ENCODE data around the gene BHLHA15.

Gene BHLHA15

DNA sequence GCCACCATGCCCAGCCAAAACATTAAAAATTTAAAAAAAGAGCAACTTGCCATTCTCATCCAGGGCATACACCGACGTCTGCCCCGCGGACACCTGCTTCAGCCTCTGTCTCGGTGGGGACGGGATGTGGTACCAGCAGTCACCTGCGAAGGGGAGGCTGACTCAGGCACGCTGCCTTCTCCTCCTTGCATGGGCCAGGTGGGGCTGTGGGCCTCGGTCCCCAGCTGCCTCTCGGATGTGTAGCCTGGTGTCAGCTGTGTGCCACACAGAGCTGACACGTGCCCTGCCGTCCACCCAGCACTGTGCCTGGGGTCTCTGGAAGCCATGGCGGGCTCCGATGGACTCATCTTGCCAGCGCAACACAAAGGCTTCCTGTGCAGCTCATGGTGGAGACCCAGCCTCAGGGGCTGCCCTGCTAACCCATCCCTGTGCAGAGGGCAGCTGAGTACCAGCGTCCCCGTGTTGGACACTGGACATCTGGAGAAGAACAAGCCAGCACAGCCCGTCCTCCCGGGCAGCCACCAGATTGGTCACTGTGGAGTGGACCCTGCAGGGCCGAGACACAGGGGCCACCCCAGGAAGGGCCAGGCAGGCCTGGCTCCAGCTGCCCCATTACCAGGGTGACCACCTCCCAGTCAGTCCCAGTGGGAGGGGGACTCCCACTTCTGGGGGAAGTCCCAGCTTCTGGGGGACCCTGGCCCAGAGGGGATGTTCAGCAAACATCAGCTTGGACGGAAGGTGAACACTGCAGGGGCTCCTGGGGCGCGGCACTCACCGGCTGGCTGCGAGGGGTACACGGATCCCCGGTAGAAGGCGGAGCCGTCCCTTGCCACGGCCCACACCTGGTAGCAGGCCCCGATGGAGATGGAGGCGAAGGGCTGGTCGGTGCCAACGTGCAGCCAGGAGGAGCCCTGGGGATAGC is 10.6 kb downstream of the BHLHA15 start:
- no peak for DNase-seq (ENCODE audit: low read depth)
- no peak overlapping the region for H3K4me3 ChIP-seq (ENCODE audit: control insufficient read depth, low read depth, low read length)
- TF ChIP-seq, protein P1, sequence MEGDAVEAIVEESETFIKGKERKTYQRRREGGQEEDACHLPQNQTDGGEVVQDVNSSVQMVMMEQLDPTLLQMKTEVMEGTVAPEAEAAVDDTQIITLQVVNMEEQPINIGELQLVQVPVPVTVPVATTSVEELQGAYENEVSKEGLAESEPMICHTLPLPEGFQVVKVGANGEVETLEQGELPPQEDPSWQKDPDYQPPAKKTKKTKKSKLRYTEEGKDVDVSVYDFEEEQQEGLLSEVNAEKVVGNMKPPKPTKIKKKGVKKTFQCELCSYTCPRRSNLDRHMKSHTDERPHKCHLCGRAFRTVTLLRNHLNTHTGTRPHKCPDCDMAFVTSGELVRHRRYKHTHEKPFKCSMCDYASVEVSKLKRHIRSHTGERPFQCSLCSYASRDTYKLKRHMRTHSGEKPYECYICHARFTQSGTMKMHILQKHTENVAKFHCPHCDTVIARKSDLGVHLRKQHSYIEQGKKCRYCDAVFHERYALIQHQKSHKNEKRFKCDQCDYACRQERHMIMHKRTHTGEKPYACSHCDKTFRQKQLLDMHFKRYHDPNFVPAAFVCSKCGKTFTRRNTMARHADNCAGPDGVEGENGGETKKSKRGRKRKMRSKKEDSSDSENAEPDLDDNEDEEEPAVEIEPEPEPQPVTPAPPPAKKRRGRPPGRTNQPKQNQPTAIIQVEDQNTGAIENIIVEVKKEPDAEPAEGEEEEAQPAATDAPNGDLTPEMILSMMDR (conservative IDR thresholded peaks at IDR 0.05; ENCODE audit: control insufficient read depth, insufficient read depth, low read depth, low read length): no peak

DNA sequence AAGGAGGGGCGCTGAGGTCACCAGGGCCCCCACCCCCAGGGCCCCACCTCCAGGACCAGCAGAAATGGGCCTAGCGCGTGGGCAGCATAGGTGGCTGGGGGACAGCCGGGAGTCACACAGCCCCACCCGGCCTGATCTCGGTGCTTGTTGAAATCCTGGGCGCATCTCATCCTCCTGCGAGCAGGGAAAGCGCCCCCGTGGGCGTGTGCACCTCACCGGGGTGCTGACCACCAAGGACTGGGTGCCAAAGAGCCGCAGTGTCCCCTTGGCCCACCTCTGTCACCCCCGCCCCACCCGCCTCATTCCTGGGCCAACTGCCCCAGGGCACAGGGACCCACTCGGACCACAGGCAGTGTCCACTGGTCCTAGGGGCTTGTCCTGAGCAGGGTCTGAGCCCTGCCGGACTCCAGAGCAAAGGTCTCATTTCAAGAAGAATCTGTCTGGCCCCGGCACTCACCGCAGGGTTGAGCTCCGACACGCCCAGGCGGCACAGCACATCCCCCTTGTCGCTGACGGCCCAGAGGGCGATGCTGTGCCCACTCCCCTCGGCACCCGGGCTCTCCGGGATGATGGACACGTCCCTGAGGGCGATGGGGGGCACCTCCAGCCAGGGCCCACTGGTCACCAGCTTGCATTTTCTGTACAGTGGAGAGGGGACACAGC is 11.4 kb downstream of the BHLHA15 start:
- TF ChIP-seq, protein P1 (conservative IDR thresholded peaks at IDR 0.05; ENCODE audit: control insufficient read depth, insufficient read depth, low read depth, low read length): no peak
- DNase-seq (ENCODE audit: low read depth): no peak
- H3K4me3 ChIP-seq (ENCODE audit: control insufficient read depth, low read depth, low read length): no peak overlapping the region

DNA sequence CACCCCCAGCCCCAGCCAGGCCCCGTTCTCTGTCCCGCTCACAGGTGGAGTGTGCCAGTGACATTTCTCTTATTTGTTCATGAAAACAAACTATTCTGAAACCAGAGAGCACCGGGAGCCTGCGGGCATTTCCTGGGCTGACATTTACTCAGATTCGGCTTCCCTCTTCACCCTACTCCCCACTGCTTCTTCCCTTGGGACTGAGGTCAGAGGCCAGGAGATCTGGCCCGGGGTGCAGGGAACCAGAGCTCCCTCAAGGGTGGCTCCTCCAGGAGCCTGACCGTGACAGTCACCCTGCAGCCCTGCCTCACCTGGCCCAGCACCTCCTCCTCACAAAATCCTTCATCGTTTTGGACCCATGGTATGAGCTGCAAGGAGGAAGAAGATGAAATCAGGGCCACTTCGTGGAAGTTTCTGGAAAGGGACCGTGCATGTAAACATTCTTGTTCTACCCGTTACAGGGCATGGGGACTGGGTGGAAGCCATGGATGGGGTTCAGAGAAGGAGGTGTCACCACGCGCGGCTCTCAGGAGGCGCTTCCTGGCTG is 12.2 kb downstream of the BHLHA15 start:
- H3K4me3 ChIP-seq (ENCODE audit: control insufficient read depth, low read depth, low read length): no peak overlapping the region
- TF ChIP-seq, protein P1 (conservative IDR thresholded peaks at IDR 0.05; ENCODE audit: control insufficient read depth, insufficient read depth, low read depth, low read length): no peak
- no peak for DNase-seq (ENCODE audit: low read depth)

DNA sequence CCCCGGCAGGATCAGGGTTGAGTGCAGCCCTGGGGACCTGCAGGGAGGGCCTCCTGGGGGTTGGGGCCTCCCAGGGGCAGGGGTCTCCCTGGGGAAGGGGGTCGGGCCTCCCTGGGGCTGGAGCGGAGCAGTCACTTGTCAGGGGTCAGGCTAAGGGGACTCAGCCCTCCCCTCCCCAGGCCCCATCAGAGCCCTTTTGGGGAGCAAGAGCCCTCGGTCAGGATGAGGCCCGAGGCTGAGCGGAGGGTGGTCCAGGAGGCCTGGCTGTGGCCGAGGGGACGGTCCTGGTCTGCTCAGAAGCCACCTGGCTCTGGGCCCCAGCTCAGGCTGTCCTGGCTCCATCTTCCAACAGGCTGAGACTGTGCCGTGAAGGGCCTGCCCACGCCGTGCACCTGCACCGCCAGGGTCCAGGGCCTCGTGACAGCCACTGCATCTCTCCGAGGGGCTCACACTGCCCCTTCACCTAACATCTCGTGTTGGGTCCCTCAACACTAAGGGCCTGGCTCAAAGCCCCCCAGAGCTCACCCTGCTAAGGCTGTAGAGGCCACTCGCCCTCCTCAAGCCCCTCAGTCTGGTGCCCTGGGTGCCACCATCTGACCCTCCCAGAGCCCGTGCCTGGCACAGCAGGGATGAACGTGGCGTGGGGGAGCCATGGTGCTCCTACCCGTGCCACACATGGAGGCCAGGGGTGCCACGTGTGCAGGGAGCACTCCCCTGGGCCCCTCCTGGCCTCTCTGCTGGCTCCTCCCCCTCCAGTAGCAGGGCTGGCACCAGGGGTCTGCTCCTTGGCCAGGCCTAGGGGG is 12.9 kb downstream of the BHLHA15 start:
- TF ChIP-seq, protein P1 (conservative IDR thresholded peaks at IDR 0.05; ENCODE audit: control insufficient read depth, insufficient read depth, low read depth, low read length): no peak
- no peak overlapping the region for H3K4me3 ChIP-seq (ENCODE audit: control insufficient read depth, low read depth, low read length)
- DNase-seq (ENCODE audit: low read depth): no peak

DNA sequence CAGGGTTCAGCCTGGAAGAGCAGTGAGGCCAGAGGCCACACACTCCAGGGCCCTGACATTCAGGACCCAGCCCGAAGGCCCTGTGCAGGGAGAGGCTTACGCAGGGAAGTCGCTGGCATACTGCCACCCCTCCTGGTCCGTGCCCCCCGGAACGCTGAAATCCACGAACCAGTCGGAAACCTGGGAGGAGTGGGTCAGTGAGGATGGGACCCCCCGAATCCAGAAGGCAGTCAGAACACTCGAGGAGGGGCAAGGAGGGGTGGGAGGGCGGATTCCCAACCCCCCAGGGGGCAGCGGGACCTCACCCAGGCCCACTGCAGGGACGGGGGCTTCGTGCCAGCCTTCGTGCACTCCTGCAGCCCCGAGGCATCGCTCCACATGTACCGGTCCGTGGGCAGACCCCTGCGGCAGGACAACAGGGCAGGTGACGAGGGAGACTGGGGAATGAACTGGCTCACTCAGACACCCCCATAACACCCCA is 13.5 kb downstream of the BHLHA15 start:
- TF ChIP-seq, protein P1 (conservative IDR thresholded peaks at IDR 0.05; ENCODE audit: control insufficient read depth, insufficient read depth, low read depth, low read length): no peak
- DNase-seq (ENCODE audit: low read depth): no peak
- H3K4me3 ChIP-seq (ENCODE audit: control insufficient read depth, low read depth, low read length): no peak overlapping the region

Data from fibroblast of mammary gland (primary cell).